ENCODE measurements around the gene TLCD3B.

- TF ChIP-seq POLR2AphosphoS5 (IDR thresholded peaks at IDR 0.05) (no peak), CTCF (IDR thresholded peaks at IDR 0.05) (no peak), POLR2A (IDR thresholded peaks at IDR 0.05) (no peak), EP300 (IDR thresholded peaks at IDR 0.05) (no peak)
These were observed 36.3 kb downstream of the TLCD3B start for GRCh38 chr16:29994600-29995323.

Measured in upper lobe of left lung (tissue), 4 donors.